ENCODE measurements around the gene HID1.
A peak's percentile ranks its signal among the peaks of the same experiment; 100 is the strongest.

The HID1 gene

DNA sequence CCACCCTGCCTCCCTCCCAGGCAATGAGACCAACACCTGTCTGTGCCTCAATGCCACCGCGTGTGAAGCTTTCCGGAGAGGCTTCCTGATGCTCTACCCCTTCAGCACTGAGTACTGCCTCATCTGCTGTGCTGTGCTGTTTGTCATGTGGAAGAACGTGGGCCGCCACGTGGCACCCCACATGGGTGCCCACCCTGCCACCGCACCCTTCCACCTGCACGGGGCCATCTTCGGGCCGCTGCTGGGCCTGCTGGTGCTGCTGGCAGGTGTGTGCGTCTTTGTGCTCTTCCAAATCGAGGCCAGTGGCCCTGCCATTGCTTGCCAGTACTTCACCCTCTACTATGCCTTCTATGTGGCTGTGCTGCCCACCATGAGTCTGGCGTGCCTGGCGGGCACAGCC lies 25.9 kb downstream of the HID1 start:
- no peak for DNase-seq

DNA sequence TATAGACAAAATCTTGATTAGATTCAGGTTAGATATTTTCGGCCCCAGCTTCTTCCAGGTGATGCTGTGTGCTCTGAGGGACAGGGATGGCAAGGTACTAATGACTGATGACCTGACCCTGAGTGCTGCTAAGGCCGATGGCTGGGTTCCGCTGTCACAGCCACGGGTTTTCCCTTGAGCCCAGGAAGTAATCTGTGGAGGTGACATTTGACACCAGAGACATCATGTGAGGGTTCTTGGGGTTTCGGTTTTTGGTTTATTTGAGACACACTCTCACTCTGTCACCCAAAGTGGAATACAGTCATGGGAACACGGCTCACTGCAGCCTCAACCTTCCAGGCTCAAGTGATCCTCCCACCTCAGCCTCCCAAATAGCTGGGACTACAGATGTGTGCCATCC lies 27.0 kb downstream of the HID1 start:
- DNase-seq = no peak

GRCh38 chr17:74943808-74944522 lies 28.6 kb downstream of the HID1 start:
- no peak for DNase-seq

GRCh38 chr17:74941128-74941725 lies 31.3 kb downstream of the HID1 start:
- DNase-seq = no peak

DNA sequence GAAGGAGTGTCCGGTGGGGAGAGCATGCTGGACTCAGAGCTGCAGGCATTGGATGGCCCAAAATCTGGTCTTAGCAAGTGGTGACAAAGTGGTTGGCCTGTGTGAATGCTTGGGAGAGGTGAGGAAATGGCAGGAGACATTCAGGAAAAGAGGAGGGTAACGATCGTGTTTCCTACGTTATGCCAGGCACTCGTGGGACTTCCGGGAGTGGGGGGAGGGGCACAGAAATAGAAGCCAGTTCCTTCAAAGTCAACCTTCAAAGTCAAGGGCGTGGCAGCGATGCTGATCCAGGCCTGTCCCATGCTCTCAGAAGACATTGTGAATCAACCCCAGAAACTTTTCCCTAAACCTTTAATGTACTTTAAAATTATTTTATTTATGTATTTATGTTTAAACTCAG lies 33.0 kb downstream of the HID1 start:
- no peak for DNase-seq

DNA sequence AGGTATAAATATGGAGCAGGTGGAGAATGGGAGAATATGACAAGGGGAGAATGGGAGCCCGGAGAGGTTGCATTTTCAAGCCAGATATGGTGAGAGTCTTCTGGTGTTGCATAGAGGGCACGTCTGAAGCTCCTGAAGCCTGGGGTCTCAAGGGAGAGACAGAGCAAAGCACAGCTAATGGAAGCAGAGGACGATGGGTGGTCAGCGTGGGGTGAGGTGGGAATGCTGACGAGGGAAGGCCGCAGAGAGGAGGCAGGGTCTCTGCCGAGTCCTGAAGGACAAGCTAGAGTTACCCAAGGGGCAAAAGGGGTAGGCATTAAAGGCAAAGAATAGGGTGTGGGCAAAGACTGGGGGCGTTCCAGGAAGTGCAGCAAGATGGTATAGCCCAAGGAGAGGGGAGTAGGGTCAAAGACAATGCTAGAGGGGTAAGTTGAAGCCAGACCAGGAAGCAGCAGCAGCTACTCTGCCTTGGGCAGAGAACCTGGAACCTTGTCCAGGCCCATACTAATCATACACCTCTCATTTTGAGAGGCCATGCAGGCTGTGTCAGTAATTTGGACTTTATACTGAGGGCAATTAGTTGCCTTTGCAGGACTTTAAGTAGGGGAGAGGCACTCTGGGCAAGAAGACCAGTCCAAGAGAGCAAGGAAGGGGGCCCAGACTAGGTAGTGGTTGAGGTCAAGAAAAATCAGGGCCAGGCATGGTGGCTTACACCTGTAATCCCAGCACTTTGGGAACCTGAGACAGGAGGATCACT lies 34.2 kb downstream of the HID1 start:
- DNase-seq = no peak

GRCh38 chr17:74937064-74938051 lies 35.2 kb downstream of the HID1 start:
- DNase-seq = no peak

DNA sequence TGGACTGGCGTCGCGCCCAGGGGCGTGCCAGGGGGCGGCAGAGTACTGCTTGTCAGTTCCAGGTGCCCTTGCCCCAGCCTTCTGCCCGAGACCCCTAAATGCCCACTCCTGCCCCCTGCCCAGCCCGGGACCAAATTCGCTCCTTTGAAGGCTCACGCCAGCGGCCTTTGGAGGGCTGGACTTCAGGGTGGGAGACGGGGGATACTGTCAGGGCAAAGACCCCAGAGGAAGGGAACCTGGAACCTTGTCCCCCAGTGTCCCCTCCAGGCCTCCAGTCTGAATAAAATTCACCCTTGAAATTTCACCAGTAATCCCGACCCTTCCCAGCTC lies 36.1 kb downstream of the HID1 start:
- no peak for DNase-seq

- no peak for DNase-seq
Measured at GRCh38 chr17:74935585-74936469, 36.7 kb downstream of the HID1 start, which contains the start of gene OTOP3. OTOP3 (plus strand) TSS chr17:74935898; CDS start chr17:74935922, 24 bp downstream.

- DNase-seq = no peak
Measured at GRCh38 chr17:74935048-74935447, 37.5 kb downstream of the HID1 start.

- DNase-seq = no peak
Measured at GRCh38 chr17:74930535-74931036, 42.0 kb downstream of the HID1 start.

DNA sequence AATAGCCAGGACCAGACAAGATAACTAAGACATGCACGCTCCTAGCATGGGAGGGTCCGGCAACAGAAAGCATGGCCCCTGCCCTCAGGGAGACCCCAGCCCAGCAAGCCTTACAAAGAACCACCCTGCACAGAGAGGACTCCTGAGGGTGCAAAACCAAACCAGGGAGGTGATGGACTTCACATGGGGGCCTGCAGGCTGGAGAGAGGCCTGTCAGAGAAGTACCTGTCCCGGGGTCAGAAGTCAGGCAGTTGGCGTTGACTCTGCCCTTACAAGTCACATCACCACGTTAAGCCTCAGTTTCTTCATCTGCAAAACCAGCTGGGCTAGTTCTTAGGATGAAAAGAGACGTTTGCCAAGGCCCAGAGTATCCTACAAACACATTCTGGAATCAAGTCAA lies 43.8 kb downstream of the HID1 start:
- no peak for DNase-seq

- no peak for DNase-seq
Measured at GRCh38 chr17:74925242-74925641, 47.3 kb downstream of the HID1 start.

DNA sequence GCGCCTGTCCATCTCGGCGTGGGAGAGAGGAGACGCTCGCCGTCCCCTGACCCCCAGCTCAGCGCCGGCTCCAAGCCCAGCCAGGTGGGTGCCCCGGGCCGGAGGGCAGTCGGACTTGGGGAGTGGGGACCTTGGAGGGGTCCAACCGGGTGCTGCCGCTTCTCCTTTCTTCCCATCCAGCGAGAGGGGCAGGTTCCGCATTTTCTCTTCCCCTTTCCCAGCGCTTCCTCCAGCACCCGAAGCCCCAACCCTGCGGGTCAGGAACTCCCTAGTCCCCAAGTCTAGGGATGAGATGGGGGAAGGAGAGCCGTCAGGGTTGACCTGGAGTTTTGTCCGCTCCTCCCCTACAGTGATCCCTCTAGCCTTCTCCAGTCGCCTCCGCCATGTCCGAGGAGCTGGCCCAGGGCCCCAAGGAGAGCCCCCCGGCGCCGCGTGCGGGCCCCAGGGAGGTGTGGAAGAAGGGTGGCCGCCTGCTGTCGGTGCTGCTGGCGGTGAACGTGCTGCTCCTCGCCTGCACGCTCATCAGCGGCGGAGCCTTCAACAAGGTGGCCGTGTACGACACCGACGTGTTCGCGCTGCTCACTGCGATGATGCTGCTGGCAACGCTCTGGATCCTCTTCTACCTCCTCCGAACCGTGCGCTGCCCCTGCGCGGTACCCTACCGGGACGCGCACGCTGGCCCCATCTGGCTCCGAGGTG lies 48.2 kb downstream of the HID1 start, which contains the start of gene OTOP2:
Gene OTOP2 (plus strand): TSS at position 24 of the 699 bp plus-strand sequence. CDS start 360 bp downstream, at position 384.
- DNase-seq = no peak

GRCh38 chr17:74923538-74924249 lies 48.9 kb downstream of the HID1 start:
- DNase-seq = peak; percentile 82

DNA sequence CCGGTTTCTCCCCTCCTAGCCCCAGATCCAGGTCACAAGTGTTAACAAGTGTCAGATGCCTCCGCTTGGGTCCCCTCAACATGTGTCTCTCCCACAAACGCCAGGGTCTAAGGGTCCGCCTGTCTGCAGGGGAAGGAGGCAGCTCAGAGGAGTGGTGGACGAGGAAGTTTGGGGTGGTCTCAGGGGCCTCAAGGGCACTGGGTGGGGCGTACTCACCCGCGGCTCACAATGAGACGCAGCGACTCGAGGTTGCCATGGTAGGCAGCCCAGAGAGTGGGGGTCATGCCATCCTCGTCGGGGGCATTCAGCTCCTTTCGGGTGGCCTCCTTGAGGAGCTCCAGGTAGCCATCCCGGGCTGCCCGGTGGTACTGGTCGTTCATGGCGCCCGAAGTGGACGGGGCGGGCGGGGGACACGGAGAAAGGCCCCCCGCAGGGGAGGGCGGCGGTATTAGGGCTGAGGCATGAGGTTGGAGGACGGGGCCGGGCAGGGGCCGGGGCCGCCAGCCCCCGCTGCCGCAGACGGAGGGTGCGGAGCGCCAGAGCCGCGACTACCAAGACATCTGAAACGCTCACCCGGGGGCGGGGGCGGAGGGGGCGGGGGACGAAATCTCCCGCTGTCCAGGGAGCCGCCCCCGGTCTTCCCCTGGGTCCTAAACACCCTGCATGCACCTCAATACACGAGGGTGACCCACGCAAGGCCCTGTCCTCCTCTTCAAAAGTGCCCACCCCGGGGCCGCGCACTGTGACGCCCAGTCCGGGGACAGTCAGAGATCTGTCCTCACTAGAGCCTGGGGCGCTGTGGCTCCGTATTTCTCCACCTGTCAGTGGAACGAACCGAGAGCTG lies 49.6 kb downstream of the HID1 start, which contains the start of gene USH1G:
Gene USH1G (minus strand): TSS at position 562 of the 844 bp plus-strand sequence. CDS start 182 bp downstream, at position 380.
- no peak for DNase-seq

- no peak for DNase-seq
Measured at GRCh38 chr17:74922172-74922571, 50.4 kb downstream of the HID1 start.

DNA sequence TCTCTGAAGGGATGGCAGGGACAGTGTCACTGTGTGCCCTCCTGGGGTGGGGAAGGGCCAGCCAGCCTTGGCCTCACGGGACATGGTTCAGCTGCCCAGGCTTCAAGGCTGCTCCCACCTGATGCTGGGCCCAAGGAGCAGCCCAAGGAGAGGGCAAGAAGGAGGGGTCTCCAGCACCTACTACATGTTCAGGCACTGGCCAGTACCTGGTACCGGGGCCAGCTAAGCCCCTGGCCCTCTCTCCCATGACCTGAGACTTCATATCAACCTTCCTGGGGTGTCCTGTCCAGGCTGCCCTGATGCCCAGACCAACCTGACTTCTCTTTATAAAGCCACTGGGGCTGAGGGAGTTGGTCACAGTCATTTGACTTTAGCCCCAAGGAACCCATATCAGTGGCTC lies 50.8 kb downstream of the HID1 start:
- DNase-seq = no peak

Measured in activated CD4-positive, CD25-positive, alpha-beta regulatory T cell treated with anti-CD3 and anti-CD28 coated beads, Interleukin-2, amount 50 U/mL, for 72 hours (primary cell).